IMR-90 (cell line): ENCODE data around the gene PATJ. TPM values are rescaled to one million over a fixed set of nuclear protein-coding genes. Genes with fewer than 3 reads are reported as not detected.

Experiments
- ATAC-seq: fragments of 200-7000 bp; cut with Tn5 transposase; 2 replicates; pipeline ENCODE4 v1.9.1; 2020; ENCODE audit warnings: low read depth, mild to moderate bottlenecking, moderate library complexity
- BruUV-seq: library from RNA; stranded (reverse); fragments of 400-500 nt; replicated peaks from 2 replicates; lab custom pipeline; 2021; lab: Mats Ljungman, UMichigan
- CTCF ChIA-PET: fragments of 300-600 bp; formaldehyde crosslinking; extraction: SDS; loops from one replicate; lab custom pipeline; 2021; ENCODE audit warnings: antibody characterized with exemption; lab: Yijun Ruan, JAX
- POLR2A ChIA-PET: fragments of 300-600 bp; sonication (Branson Sonifier 250); formaldehyde crosslinking; loops from one replicate; lab custom pipeline; 2022; ENCODE audit warnings: antibody characterized with exemption; ENCODE audit not compliant: unreplicated experiment; lab: Charles Lee
- DNase-seq: peaks from one replicate; pipeline ENCODE4 v3.0.0; 2013
- H2AFZ ChIP-seq: replicated peaks from 2 replicates; pipeline ENCODE3; 2013; ENCODE audit warnings: low read length, mild to moderate bottlenecking; ENCODE audit not compliant: poor library complexity
- H2AK5ac ChIP-seq: 2 replicates; pipeline ENCODE4 v1.6.1; 2013; ENCODE audit warnings: low read depth, low read length, inconsistent platforms
- H2AK9ac ChIP-seq: replicated peaks from 2 replicates; pipeline ENCODE3; 2013; ENCODE audit warnings: mild to moderate bottlenecking, low read depth, low read length, moderate library complexity; ENCODE audit not compliant: poor library complexity
- H2BK120ac ChIP-seq: 2 replicates; pipeline ENCODE4 v1.6.1; 2013; ENCODE audit warnings: low read depth, low read length, inconsistent platforms
- H2BK15ac ChIP-seq: 3 replicates; pipeline ENCODE4 v1.6.1; 2013; ENCODE audit warnings: low read depth, low read length, inconsistent platforms
- H2BK20ac ChIP-seq: 2 replicates; pipeline ENCODE4 v1.6.1; 2013; ENCODE audit warnings: low read depth, mild to moderate bottlenecking, inconsistent platforms, low read length, moderate library complexity
- H2BK5ac ChIP-seq: 2 replicates; pipeline ENCODE4 v1.6.1; 2013; ENCODE audit warnings: mild to moderate bottlenecking, low read depth, low read length, inconsistent platforms; ENCODE audit not compliant: poor library complexity, severe bottlenecking
- H3K14ac ChIP-seq: replicated peaks from 2 replicates; pipeline ENCODE4 v1.6.1; 2013; ENCODE audit warnings: low read depth, low read length, inconsistent platforms
- H3K18ac ChIP-seq: 2 replicates; pipeline ENCODE4 v1.6.1; 2013; ENCODE audit warnings: low read depth, low read length, control low read depth
- H3K23ac ChIP-seq: 2 replicates; pipeline ENCODE4 v1.6.1; 2013; ENCODE audit warnings: low read depth, low read length, inconsistent platforms
- H3K27ac ChIP-seq: 2 replicates; pipeline ENCODE4 v1.5.1; 2013; ENCODE audit warnings: mild to moderate bottlenecking, control low read depth, low read length; ENCODE audit not compliant: insufficient read depth
- H3K27me3 ChIP-seq: 2 replicates; pipeline ENCODE4 v1.6.1; 2013; ENCODE audit warnings: low read length; ENCODE audit not compliant: control insufficient read depth, insufficient read depth
- H3K36me3 ChIP-seq: 2 replicates; pipeline ENCODE4 v1.6.1; 2013; ENCODE audit warnings: low read length, mixed read lengths; ENCODE audit not compliant: control insufficient read depth, insufficient read depth
- H3K4ac ChIP-seq: 2 replicates; pipeline ENCODE4 v1.6.1; 2013; ENCODE audit warnings: low read depth, low read length, inconsistent platforms
- H3K4me1 ChIP-seq: 2 replicates; pipeline ENCODE4 v1.6.1; 2013; ENCODE audit warnings: low read length, mixed read lengths; ENCODE audit not compliant: control insufficient read depth, insufficient read depth
- H3K4me2 ChIP-seq: 2 replicates; pipeline ENCODE4 v1.6.1; 2013; ENCODE audit warnings: low read depth, mild to moderate bottlenecking, control low read depth, low read length, moderate library complexity
- H3K4me3 ChIP-seq: 2 replicates; pipeline ENCODE4 v1.5.1; 2013; ENCODE audit warnings: low read depth, mild to moderate bottlenecking, control low read depth, low read length, moderate library complexity; ENCODE audit not compliant: insufficient read depth
- H3K56ac ChIP-seq: 2 replicates; pipeline ENCODE4 v1.6.1; 2013; ENCODE audit warnings: low read length, inconsistent platforms; ENCODE audit not compliant: insufficient read depth; ENCODE audit errors: extremely low read depth
- H3K79me1 ChIP-seq, 2 experiments: 2 replicates each; pipeline ENCODE4 v1.6.1; 2013; ENCODE audit warnings: low read length in 2 of 2, inconsistent platforms in 1 of 2, low read depth in 1 of 2
- H3K9ac ChIP-seq: 2 replicates; pipeline ENCODE4 v1.6.1; 2013; ENCODE audit warnings: low read depth, low read length, control low read depth
- H3K9me1 ChIP-seq: 2 replicates; pipeline ENCODE4 v1.6.1; 2013; ENCODE audit warnings: low read length, inconsistent platforms; ENCODE audit not compliant: insufficient read depth
- H3K9me3 ChIP-seq: 2 replicates; pipeline ENCODE4 v1.6.1; 2013; ENCODE audit warnings: low read length; ENCODE audit not compliant: control insufficient read depth, insufficient read depth
- H4K20me1 ChIP-seq: 2 replicates; pipeline ENCODE4 v1.6.1; 2013; ENCODE audit warnings: low read length, inconsistent platforms; ENCODE audit not compliant: insufficient read depth
- H4K5ac ChIP-seq: 2 replicates; pipeline ENCODE4 v1.6.1; 2013; ENCODE audit warnings: mild to moderate bottlenecking, low read depth, low read length, control low read depth
- H4K8ac ChIP-seq, 2 experiments: 2 replicates each; pipeline ENCODE4 v1.6.1; 2013; ENCODE audit warnings: low read depth in 2 of 2, low read length in 2 of 2, control low read depth in 1 of 2, inconsistent platforms in 1 of 2
- H4K91ac ChIP-seq: 2 replicates; pipeline ENCODE4 v1.6.1; 2013; ENCODE audit warnings: low read depth, low read length, inconsistent platforms; ENCODE audit not compliant: insufficient read depth
- CEBPB ChIP-seq: IDR thresholded peaks from 2 replicates; pipeline ENCODE4 v1.6.1; 2012; ENCODE audit warnings: low read depth, low read length, improper control_type of control experiment
- MAFK ChIP-seq: IDR thresholded peaks from 2 replicates; pipeline ENCODE4 v1.6.1; 2012; ENCODE audit warnings: low read depth, low read length, improper control_type of control experiment
- MXI1 ChIP-seq: IDR thresholded peaks from 2 replicates; pipeline ENCODE4 v1.6.1; 2012; ENCODE audit warnings: low read depth, mild to moderate bottlenecking, low read length, moderate library complexity, borderline replicate concordance
- NFE2L2 ChIP-seq: fragments of 150-350 bp; IDR thresholded peaks from 2 replicates; pipeline ENCODE4 v1.6.1; 2016; ENCODE audit warnings: low read depth, mild to moderate bottlenecking, low read length
- POLR2A ChIP-seq: IDR thresholded peaks from 2 replicates; pipeline ENCODE4 v1.6.1; 2012; ENCODE audit warnings: mild to moderate bottlenecking, low read depth, low read length
- SMC3 ChIP-seq: fragments of 150-350 bp; IDR thresholded peaks from 2 replicates; pipeline ENCODE4 v1.6.1; 2016; ENCODE audit warnings: low read depth, mild to moderate bottlenecking, antibody characterized with exemption, low read length, moderate library complexity
- WGBS, 2 experiments: methylation state at CpG; one replicate each; pipeline versions ENCODE4 v1.1.5 to v1.1.7; 2013; ENCODE audit warnings: missing lambda C conversion rate in 2 of 2; ENCODE audit not compliant: insufficient read length in 1 of 2; ENCODE audit errors: extremely low coverage in 2 of 2; 5-methylcytosine and 5-hydroxymethylcytosine counted together
- dilution Hi-C: fragments of 300-500 bp; cut with HindIII; formaldehyde crosslinking; loops from one replicate; pipeline ENCODE4 v1.14.3; 2018; ENCODE audit warnings: low sequenced_read_pairs; ENCODE audit not compliant: unreplicated experiment
- in situ Hi-C: fragments of 300-500 bp; cut with MboI; formaldehyde crosslinking; loops from 3 replicates; pipeline ENCODE4 v1.14.3; 2019; ENCODE audit warnings: low sequenced_read_pairs, inconsistent platforms, mixed read lengths
- intact Hi-C: fragments of 100-400 bp; cut with micrococcal nuclease; formaldehyde crosslinking; loops from 2 replicates; pipeline ENCODE4 v1.10.0; 2022
- polyA plus RNA-seq, 3 experiments: library from polyadenylated mRNA; depleted of rRNA; stranded (reverse); fragments of >200 nt; gene quantifications; 2 replicates each; pipeline ENCODE4 v1.2.3, GENCODE V29; 2012; ENCODE audit warnings: low replicate concordance in 1 of 3
- total RNA-seq: library from RNA; depleted of rRNA; stranded (reverse); fragments of >200 nt; gene quantifications from 2 replicates; pipeline ENCODE4 v1.2.3, GENCODE V29; 2012
- TF ChIP-seq, protein P1 (sequence below): fragments of 150-350 bp; IDR thresholded peaks from 2 replicates; pipeline ENCODE4 v1.6.1; 2016; ENCODE audit warnings: low read depth, mild to moderate bottlenecking, low read length, moderate library complexity, borderline replicate concordance
- TF ChIP-seq, protein P2 (sequence below): conservative IDR thresholded peaks from 2 replicates; pipeline ENCODE4 v1.5.1; 2012; ENCODE audit warnings: mild to moderate bottlenecking, low read depth, low read length, improper control_type of control experiment

Gene PATJ
- total and polyA plus RNA-seq, 2 of the 4 experiments (the other 2 are of a cell fraction), result 2.0 to 3.4 TPM

DNA sequence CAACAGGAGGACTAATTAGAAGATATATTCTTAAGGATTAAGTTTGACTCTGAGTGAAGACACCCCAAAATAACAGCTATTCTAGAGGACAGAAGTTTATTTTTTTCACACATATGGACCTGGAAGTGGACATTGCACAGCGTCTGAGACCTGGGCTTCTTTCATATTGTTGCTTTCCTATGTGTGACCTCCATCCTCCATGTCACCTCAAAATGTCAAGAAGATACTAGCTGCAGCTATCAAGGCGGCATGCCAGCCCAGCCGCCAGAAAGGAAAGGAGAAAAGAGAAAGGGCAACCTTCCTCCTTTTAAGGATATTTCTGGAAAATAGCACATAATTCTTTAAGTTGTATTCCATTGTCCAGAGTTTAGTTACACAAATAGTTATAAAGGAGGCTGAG is 220.4 kb downstream of the PATJ start:
- Histone ChIP-seq H2BK120ac (no peak overlapping the region), H3K9me1 (no peaks in the 10 kb centered on the region), H3K9me3 (no peaks in the 10 kb centered on the region), H2BK5ac (no peak overlapping the region), H2AK5ac (no peak overlapping the region), H3K79me1 (no peaks in the 10 kb centered on the region), H3K56ac (no peak overlapping the region), H3K14ac (no peak overlapping the region), H2AK9ac (no peak overlapping the region), H3K18ac (no peak overlapping the region), H3K27ac (no peak overlapping the region), H2AFZ (no peak overlapping the region), H3K4me1 (no peaks in the 10 kb centered on the region), H2BK15ac (no peak overlapping the region), H3K23ac (no peak overlapping the region), H4K8ac (no peak overlapping the region), H3K36me3 (no peaks in the 10 kb centered on the region), H4K20me1 (no peaks in the 10 kb centered on the region), H3K4me2 (no peak overlapping the region), H3K27me3 (no peaks in the 10 kb centered on the region), H4K5ac (no peak overlapping the region), H4K91ac (no peak overlapping the region), H3K4me3 (no peak overlapping the region), H3K4ac (no peak overlapping the region), H3K9ac (no peak overlapping the region), H2BK20ac (no peak overlapping the region)
- ChIA-PET CTCF (no interaction called here), POLR2A (no interaction called here)
- TF ChIP-seq SMC3 (no peak), MXI1 (no peak), NFE2L2 (no peak), POLR2A (no peak), MAFK (no peak), CEBPB (no peak)
- TF ChIP-seq, protein P1, sequence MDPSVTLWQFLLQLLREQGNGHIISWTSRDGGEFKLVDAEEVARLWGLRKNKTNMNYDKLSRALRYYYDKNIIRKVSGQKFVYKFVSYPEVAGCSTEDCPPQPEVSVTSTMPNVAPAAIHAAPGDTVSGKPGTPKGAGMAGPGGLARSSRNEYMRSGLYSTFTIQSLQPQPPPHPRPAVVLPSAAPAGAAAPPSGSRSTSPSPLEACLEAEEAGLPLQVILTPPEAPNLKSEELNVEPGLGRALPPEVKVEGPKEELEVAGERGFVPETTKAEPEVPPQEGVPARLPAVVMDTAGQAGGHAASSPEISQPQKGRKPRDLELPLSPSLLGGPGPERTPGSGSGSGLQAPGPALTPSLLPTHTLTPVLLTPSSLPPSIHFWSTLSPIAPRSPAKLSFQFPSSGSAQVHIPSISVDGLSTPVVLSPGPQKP, result no peak
- TF ChIP-seq, protein P2, sequence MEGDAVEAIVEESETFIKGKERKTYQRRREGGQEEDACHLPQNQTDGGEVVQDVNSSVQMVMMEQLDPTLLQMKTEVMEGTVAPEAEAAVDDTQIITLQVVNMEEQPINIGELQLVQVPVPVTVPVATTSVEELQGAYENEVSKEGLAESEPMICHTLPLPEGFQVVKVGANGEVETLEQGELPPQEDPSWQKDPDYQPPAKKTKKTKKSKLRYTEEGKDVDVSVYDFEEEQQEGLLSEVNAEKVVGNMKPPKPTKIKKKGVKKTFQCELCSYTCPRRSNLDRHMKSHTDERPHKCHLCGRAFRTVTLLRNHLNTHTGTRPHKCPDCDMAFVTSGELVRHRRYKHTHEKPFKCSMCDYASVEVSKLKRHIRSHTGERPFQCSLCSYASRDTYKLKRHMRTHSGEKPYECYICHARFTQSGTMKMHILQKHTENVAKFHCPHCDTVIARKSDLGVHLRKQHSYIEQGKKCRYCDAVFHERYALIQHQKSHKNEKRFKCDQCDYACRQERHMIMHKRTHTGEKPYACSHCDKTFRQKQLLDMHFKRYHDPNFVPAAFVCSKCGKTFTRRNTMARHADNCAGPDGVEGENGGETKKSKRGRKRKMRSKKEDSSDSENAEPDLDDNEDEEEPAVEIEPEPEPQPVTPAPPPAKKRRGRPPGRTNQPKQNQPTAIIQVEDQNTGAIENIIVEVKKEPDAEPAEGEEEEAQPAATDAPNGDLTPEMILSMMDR, result no peak
- DNase-seq (no peak), ATAC-seq (no peak)
- dilution Hi-C loops (no loop called here), in situ Hi-C loops (no loop called here), intact Hi-C loops (no loop called here)
- BruUV-seq, result no TSS peak
- no CpG with 5 or more reads among the region's 3 CpGs for WGBS, 2 experiments
